Astrocyte of the spinal cord (primary cell): ENCODE results near the gene TRAPPC3.
A peak's percentile ranks its signal among the peaks of the same experiment; 100 is the strongest.

ENCODE experiments used
- DNase-seq: peaks from one replicate; pipeline ENCODE4 v3.0.0; 2011; ENCODE audit warnings: low read depth, low spot score
- H3K4me3 ChIP-seq: 2 replicates; pipeline ENCODE4 v1.5.1; 2011; ENCODE audit warnings: low read depth, mild to moderate bottlenecking, low read length, moderate library complexity
- in situ Hi-C: cut with HindIII; loops from 2 replicates; pipeline ENCODE4 v1.10.0; 2017; ENCODE audit warnings: low sequenced_read_pairs
- TF ChIP-seq, protein P1 (sequence below): IDR thresholded peaks from 2 replicates; pipeline ENCODE4 v1.5.1; 2012; ENCODE audit warnings: low read depth, mild to moderate bottlenecking, low read length, inconsistent platforms

Gene TRAPPC3

DNA sequence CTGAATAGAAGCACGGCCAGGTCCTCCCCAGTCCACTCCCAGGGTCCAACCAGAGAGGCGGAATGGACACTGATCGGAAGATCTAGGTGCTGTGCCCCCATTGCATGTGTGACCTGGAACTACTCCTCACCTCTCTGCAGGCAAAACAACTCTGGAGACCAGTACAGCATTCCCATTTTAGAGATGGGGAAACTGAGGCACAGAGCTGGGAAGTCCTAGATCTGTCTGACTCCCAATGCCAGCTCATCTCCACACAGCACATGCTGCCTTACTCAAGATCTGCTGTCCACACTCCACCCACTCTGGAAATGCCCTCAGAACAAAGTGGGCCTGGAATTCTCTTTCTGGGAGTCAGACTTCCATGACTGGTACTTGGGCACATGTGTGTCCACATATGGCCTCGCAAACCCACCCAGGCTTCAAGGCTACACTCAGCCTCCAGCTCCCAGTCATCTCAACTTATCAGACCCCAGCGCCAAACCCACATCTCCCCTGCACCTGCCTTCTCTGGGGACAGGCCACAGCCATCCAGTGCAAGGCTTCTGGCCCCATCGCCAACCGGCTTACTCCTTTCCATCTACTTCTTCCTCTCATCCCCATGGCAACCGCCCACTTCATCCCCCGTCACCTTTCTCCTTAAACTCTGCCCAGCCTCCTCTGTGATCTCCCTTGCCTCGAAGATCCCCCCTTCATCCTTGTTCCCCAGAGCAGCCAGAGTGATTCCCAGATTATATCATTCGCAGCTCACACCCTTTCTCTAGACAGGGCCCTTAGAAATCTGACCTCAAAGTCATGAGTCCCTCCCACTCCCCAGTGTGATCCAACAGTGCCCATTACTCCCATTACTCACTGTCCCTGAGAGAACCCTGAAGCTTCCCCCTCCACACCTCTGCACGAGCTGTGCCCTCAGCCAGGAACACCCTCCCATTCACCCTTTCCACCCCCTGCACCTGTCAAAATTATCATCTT lies 26.9 kb downstream of the TRAPPC3 start:
- in situ Hi-C loops, result no loop called here
- no peak for DNase-seq
- no peak overlapping the region for H3K4me3 ChIP-seq
- TF ChIP-seq, protein P1, sequence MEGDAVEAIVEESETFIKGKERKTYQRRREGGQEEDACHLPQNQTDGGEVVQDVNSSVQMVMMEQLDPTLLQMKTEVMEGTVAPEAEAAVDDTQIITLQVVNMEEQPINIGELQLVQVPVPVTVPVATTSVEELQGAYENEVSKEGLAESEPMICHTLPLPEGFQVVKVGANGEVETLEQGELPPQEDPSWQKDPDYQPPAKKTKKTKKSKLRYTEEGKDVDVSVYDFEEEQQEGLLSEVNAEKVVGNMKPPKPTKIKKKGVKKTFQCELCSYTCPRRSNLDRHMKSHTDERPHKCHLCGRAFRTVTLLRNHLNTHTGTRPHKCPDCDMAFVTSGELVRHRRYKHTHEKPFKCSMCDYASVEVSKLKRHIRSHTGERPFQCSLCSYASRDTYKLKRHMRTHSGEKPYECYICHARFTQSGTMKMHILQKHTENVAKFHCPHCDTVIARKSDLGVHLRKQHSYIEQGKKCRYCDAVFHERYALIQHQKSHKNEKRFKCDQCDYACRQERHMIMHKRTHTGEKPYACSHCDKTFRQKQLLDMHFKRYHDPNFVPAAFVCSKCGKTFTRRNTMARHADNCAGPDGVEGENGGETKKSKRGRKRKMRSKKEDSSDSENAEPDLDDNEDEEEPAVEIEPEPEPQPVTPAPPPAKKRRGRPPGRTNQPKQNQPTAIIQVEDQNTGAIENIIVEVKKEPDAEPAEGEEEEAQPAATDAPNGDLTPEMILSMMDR, result no peak

DNA sequence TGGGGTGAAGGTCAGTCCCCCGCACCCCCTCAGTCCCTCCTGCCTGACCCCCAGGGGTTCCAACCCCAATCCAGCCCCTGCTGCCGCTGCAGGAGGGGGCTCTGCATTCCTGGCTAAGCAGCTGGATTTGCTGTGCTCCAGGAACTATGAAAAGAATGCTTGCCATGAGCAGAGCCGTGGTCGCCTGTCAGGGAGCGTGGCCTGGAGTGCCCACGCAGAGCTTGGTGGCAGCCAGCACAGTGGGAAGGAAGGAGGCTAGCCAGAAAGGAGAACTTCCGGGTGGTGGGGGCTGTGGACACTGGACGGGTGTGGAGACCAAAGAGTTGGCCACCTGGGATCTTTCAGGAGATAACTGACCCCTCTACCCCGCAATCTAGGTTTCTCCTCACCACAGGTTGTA lies 29.8 kb downstream of the TRAPPC3 start:
- TF ChIP-seq, protein P1, result no peak
- H3K4me3 ChIP-seq, result no peak overlapping the region
- in situ Hi-C loops, result no loop called here
- no peak for DNase-seq

DNA sequence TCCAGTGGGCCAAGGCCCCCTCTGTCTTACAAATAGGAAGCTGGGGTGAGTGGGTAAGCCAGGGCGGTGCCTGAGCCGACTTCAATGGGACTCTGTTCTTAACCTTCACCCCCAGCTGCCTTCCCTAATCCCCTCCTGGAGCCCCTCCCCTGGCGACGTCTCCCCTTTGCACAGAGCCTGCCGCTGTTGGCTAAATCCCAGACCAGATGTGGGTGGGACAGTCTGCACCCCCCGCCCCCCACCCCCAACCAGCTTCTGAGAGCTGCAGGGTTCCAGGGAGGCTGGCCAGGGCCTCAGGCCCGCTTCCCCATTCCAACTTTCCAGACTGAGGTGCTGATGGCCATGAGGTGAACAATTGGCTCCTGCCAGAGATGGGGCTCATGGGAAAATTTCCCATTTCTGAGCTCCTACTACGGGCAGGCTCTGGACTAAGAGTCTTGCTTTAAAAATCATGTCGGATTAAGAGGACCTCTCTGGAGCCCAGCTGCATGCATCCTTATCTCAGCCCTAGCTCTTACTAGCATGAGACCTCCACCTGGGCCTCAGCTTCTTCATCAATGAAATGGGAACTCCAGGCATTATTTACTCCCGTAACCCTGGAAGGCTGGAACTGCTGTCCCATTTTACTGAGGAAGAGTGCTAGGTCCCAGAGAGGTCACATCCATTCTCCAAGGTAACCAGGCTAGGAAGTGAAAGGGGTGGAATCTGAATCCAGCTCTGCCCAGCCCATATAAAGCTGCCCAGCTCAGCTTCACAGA lies 30.7 kb downstream of the TRAPPC3 start:
- H3K4me3 ChIP-seq, result no peak overlapping the region
- TF ChIP-seq, protein P1, result no peak
- in situ Hi-C loops, result no loop called here
- DNase-seq, result no peak

DNA sequence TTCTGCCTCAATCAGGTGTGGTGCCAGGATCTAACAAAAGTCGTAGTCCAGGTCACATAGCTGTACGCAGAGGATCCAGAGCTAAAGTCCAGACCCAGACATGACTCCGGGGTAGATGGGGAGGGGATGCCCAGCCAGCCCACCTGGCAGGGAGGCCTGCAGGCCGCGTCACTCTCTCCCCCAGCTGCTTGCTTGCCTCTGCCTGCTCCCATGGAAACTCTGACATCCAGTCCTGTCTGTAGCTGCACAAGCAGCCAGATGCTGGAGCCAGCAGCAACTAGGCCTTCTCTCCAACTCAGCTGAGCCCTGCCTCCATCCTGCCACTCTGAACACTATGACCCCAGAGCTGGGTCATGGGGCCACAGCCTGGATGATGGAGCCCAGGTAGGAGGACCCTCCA lies 32.4 kb downstream of the TRAPPC3 start:
- in situ Hi-C loops, result no loop called here
- H3K4me3 ChIP-seq, result no peak overlapping the region
- TF ChIP-seq, protein P1, result no peak
- DNase-seq, result no peak

DNA sequence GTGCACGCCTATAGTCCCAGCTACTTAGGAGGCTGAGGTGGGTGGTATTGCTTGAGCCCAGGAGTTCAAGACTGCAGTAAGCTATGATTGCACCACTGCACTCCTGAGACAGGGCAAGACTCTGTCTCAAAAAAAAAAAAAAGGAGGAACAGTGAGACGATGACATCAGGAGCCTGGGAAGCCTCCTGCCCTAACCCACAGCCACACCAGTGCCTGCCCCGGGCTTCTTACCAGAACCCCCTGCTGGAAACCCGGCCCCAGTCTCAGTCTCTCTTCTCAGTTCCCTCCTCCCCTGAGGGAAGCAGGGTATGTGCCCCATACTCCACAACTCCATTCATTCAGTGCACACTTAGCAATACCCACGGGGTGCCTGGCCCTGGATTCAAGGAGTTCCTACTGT lies 33.4 kb downstream of the TRAPPC3 start:
- peak; percentile 52 for DNase-seq
- in situ Hi-C loops, result no loop called here
- TF ChIP-seq, protein P1, result no peak
- H3K4me3 ChIP-seq, result no peak overlapping the region

DNA sequence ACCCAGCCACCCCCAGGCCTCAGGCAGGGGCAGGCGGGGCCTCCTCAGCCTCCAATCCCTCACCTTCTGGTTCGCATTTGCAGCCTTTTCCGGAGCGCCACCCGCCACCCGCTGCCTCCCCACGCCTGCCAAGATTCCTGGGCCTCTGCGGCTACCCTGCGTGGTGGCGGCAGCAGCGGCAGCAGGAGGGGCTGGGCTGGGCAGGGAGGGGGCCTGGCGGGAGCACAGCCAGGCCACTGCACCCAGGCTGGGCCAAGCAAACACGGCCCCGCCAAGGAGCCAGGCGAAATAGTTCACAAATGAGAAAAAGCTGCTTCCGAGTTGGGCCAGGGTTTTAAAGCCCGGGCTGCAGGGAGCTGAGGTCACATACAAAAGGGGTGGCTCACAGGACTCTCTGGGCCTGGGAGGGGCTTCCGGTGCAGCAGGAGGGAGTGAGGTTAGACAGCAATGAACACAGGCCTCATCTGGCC lies 34.1 kb downstream of the TRAPPC3 start:
- H3K4me3 ChIP-seq, result no peak overlapping the region
- peak; percentile 93 for DNase-seq
- in situ Hi-C loops, result no loop called here

More for the DNA sequence above, 34.1 kb downstream of the TRAPPC3 start:
- TF ChIP-seq, protein P1, result no peak
